OCI-M2 (cell line): ENCODE measurements around the gene CNTN4.

Source experiments
- DNase-seq: peaks from one replicate; lab custom pipeline; 2025; ENCODE audit not compliant: unreplicated experiment; lab: John Stamatoyannopoulos, UW

Gene CNTN4

GRCh38 chr3:3015185-3016089, 916.8 kb downstream of the CNTN4 start:
- DNase-seq: no peak

GRCh38 chr3:3016226-3016625, 917.6 kb downstream of the CNTN4 start:
- DNase-seq: no peak

- DNase-seq: no peak
Observed at GRCh38 chr3:3020209-3020608, 921.5 kb downstream of the CNTN4 start.

DNA sequence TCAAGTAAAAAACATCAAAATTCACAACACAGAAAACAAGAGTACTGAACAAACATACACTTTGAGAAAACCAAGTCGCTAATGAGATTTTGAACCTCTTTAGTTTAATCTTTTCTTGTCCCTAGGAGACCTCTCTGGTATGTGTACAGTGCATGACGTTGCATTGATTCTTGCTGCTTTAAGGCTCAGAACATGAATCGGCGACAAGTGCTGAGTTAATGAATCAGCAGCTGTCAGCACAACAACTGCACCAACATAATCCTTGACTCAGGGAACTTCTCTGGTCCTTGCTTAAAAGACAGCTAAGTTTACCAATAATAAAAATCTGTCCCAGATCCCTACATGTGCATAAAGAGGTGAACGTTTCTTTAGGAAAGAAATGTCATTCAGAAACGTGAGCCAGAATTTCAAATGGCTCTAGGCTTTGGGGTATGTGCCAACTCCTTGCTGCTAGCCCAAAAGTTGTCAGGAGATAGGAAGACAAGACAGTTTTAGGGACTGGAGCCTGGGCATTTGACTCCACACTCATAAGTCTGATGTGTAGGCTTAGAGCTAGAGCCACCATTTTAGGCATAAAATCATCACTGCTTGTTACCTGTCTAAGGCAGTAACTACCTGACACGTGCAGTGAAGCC, 924.6 kb downstream of the CNTN4 start:
- no peak for DNase-seq

DNA sequence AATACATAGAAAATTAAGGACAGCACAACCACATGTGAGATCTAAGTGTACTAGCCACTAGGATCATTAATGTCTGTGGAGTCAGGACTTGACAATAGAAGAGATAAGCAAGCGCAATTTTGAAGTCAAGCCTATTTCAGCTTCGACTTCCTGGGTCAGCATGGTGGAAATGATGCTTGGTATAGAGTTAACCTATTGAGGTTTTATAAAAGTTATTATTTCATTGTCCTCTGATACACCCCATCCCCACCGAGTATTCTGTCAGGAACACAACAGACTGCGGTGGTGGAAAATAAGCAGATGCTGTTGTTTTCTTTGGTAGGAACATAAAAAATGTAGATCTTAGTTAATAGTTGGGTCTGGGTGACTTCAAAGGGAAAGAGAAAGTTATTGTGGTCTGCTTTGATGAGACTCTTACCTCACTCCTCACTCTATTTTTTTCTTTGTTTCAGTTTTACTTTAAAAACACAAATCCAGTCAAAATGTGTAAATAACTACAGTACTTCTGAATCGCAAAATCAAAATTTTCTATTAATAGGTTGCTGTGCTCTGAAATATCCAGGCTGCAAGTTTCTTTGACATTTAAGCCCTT, 929.4 kb downstream of the CNTN4 start:
- no peak for DNase-seq

- no peak for DNase-seq
Observed at GRCh38 chr3:3031326-3031725, 932.7 kb downstream of the CNTN4 start.

GRCh38 chr3:3037156-3037555, 938.5 kb downstream of the CNTN4 start:
- DNase-seq: no peak

DNA sequence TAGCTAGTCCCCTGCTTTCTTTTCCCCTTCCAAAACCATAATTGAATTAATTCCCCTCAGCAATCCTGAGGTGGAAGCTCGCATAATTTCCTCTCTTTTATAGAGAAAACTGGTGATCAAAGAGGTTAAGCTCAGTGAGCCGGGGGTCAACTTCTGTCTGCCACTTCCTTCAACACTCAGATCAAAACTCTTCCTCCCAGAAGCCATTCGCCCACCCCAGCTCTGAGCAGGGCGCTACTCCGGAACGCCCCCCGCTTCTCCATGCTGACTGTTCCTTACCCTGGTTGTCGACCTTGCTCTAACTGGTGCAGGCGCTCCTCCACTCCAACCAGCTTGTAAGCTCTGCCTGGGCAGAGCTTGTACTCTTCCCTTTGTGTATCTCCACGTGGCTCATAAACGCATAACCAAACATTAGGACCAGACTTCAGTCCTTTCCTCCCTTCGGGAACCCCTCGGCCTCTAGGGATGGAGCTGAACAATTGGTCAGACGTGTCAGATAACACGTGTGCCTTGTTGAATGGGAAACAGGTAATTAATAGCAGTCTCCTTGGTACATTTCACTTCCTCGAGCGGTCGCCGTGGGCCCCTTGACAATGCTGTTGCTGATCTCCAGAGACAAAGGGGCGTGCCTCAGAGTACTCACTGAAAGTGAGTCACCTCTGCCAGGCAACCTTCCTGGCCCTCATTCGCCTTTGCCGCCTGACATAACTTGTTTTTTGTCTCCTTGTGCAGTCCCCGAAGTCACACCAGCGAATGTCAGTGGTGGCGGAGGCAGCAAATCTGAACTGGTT, 939.7 kb downstream of the CNTN4 start:
- no peak for DNase-seq

DNA sequence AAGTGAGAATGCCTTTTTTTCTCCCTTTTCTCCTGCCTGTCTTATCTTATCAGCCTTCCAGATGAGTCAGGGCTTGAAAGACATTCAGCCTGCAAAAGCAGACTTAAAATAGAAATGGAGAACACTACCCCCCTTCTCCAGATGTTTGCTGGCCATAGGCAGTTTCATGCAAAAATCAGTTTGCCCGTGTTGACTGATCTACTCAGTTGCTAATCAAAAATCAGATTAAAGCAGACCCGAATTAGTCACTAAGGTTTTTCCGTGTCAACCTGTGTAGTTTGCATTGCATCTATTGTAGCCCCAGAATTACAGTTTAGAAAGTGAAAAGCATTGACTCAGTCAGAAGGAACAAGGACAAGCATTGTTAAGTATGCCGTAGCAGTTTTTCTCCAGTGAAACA, 955.3 kb downstream of the CNTN4 start:
- no peak for DNase-seq

GRCh38 chr3:3059645-3060044, 961.0 kb downstream of the CNTN4 start:
- DNase-seq: no peak

- no peak for DNase-seq
Observed at GRCh38 chr3:3064297-3064696, 965.6 kb downstream of the CNTN4 start.

GRCh38 chr3:3065876-3066275, 967.2 kb downstream of the CNTN4 start:
- DNase-seq: no peak

GRCh38 chr3:3066378-3066777, 967.7 kb downstream of the CNTN4 start:
- DNase-seq: no peak

DNA sequence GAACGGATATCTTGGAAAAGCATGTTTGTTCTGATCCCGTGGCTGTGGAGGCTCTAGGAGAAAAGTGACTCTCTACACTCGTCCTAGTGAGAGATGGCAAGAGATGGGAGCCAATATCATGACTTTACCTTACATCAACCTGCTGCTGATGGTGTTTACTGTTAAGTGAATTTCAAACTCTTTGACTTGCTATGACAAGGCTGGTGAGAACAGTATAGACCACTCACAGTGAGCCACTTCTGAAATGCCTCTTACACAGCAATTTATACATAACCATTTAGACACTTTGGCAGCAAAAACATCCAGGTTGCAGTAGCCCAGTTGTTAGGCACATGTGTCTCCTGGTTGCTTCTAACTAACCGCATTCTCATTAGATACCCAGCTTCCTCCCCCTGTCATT, 968.2 kb downstream of the CNTN4 start:
- no peak for DNase-seq

DNA sequence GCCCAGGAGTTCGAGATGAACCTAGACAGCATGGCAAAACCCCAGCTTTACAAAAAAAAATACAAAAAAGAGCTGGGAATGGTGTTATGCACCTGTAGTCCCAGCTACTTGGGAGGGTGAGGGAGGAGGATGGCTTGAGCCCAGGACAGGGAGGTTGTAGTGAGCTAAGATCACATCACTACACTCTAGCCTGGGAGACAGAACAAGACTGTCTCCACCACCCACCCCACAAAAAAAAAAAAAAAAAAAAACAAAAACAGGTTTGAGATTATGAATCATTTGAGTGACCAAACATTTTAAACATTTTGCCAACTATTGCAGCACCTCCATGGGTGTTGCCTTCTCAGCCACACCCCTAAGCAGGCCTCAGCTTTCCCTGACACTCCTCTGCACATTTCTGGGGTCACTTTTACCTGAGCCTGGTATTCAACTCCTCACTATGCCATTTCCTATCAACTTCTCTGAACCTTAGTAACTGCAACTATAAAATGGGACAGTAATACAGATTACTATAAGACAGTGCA, 969.8 kb downstream of the CNTN4 start:
- no peak for DNase-seq

DNA sequence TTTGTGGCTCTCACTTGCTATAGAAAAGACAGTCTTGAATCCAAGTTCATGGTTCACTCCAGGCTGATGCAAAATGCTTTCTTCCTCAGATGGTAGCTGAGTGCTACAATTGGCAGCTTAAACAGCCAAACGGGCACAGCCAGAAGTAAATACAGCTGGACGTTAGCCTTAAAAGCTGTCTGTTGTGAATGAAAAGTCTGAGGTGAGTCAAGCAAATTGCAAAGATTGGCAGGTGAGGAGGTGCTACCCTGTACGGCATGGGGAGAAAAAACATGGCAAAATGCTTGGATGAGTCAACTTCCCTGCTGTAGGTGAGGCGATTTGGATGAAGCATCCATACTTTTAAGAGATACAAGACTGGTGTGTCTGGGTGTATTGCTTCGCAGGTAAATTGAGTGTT, 971.1 kb downstream of the CNTN4 start:
- DNase-seq: no peak

DNA sequence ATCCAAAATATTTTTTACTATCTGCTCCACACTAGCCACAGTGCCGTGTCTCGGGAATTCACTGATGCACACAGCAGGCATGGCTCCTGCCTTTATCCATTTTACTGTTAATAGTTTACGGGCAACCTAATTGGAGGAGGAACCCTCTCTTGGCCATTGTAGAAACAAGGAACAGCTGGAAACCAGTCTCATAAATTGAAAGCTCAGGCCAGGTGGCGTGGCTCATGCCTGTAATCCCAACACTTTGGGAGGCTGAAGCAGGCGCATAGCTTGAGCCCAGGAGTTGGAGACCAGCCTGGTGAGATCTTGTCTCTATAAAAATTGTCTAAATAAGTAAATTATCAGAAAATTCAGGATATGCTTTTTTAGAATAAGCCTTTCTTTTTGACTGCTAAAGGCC, 972.5 kb downstream of the CNTN4 start:
- DNase-seq: no peak

DNA sequence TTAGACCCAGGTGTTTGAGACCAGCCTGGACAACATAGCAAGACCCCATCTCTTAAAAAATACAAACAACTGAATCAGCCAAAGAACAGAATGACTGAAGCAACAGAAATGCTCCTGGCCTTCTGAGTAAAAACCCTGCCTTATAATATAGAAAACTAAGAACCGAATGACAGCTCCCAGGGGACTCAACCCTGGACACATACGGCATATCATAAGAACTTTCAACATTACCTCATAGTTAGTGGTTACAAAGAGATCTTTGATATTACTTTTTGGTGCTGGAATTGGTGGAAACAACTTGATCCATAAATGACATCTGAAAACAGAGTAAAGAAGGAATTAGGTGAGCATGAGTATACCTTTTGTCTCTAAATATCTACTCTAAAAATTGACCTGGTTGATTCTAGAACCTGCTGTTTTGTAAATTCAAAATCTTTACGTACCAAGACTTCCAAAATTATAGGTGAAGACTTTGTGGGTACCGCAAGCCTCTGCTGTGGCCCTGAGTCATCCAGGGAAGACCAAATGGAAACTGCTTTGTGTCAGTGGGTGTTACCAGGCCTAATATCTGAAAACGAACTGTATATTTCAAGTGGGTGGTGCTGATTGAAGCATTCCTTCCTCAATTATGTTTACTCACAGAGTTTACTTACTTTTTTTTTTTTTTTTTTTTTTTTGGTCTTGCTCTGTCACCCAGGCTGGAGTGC, 976.0 kb downstream of the CNTN4 start:
- no peak for DNase-seq

DNA sequence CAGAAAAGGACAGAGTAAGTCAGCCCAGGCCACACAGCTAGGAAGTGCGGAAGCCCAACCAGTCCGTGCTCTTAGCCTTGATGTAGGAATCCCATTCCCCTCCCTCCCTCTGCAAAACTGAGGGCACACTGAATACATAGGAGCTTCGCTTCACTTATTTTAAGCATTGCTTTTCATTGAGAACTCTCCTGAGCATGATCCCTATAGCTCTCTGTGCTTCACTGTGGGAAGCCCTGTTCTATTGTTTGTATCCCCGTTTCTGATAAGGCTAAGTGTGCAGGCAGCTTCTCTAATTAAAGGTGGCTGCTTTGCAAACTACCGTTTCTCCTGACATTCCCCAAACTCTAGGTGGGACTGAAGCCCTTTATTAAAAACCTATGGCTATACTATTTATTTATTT, 981.6 kb downstream of the CNTN4 start:
- no peak for DNase-seq

DNA sequence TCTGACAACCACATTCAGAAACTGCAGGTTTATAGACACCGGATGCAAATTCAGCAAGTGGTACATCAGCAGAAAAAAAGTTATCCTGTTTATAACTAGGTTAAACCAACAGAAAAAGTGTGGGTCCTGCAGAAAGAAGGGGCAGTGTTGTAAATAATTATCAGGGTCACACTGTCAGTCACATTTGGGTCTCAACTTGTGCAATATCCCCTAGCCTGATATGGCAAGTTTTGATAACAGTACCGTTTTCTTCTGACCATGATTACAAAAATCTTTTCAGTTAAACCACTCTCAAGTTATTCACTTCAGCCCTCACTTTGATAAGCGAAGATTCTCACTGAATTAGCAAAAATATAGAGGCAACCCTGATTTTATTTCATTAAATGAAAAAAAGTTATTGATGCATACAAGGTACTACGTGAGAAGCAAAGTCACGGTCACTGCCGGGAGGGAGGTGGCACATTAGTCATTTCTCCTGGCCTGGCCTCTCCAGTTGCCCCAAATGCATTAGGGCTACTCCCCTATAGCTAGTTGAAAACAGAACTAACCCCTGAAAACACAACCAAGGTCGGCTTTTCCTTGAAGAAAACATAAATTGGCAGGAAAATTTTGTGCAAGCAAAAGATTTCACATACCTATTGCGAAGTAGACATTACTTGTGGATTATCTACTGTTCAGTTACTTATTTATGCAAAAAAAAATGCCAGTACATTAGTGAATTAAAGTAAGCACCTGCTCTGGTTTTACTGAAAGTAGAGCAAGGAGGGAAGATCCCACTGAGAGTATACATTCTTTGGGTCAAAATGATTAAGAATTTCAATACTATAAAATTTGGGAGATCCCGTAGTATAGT, 982.9 kb downstream of the CNTN4 start:
- DNase-seq: no peak
